T47D (cell line): ENCODE measurements around the gene MCM3.

Experiments
- DNase-seq, 2 experiments: peaks; one replicate each; pipeline versions ENCODE4 v3.0.0 to v3.0.0-alpha.2; 2011 to 2012; ENCODE audit warnings: low read depth in 1 of 2, low spot score in 1 of 2
- JUND ChIP-seq: IDR thresholded peaks from 2 replicates; pipeline ENCODE4 v1.6.1; 2012; ENCODE audit warnings: low read depth
- in situ Hi-C: cut with HindIII; loops from 2 replicates; pipeline ENCODE4 v1.10.0; 2016; ENCODE audit warnings: low sequenced_read_pairs, low pct_unique_long_range_greater_than_20kb

Gene MCM3

GRCh38 chr6:52312461-52312860 is 27.9 kb upstream of the MCM3 start:
- TF ChIP-seq JUND: no peak
- in situ Hi-C loops: no loop called here
- no peak for DNase-seq

GRCh38 chr6:52310932-52311331 is 26.4 kb upstream of the MCM3 start:
- no peak for DNase-seq
- TF ChIP-seq JUND: no peak
- in situ Hi-C loops: no loop called here

GRCh38 chr6:52307900-52308372 is 23.4 kb upstream of the MCM3 start:
- no peak for DNase-seq
- in situ Hi-C loops: no loop called here
- TF ChIP-seq JUND: no peak

GRCh38 chr6:52306972-52307870 is 22.7 kb upstream of the MCM3 start:
- DNase-seq: no peak
- TF ChIP-seq JUND: no peak
- in situ Hi-C loops: no loop called here

GRCh38 chr6:52305948-52306767 is 21.6 kb upstream of the MCM3 start:
- DNase-seq: no peak
- TF ChIP-seq JUND: no peak
- in situ Hi-C loops: no loop called here

GRCh38 chr6:52305411-52305810 is 20.9 kb upstream of the MCM3 start:
- in situ Hi-C loops: no loop called here
- DNase-seq: no peak
- no peak for TF ChIP-seq JUND

GRCh38 chr6:52304983-52305390 is 20.4 kb upstream of the MCM3 start:
- TF ChIP-seq JUND: no peak
- DNase-seq: no peak
- in situ Hi-C loops: no loop called here

- DNase-seq: no peak
- in situ Hi-C loops: no loop called here
- no peak for TF ChIP-seq JUND
Measured at GRCh38 chr6:52303178-52303577, 18.6 kb upstream of the MCM3 start.

- in situ Hi-C loops: no loop called here
- TF ChIP-seq JUND: no peak
- no peak for DNase-seq
Measured at GRCh38 chr6:52301326-52301725, 16.8 kb upstream of the MCM3 start.

- TF ChIP-seq JUND: no peak
- DNase-seq: no peak
- in situ Hi-C loops: no loop called here
Measured at GRCh38 chr6:52300489-52300931, 16.0 kb upstream of the MCM3 start.

- in situ Hi-C loops: no loop called here
- DNase-seq: no peak
- no peak for TF ChIP-seq JUND
Measured at GRCh38 chr6:52299653-52300052, 15.1 kb upstream of the MCM3 start.

GRCh38 chr6:52297433-52297832 is 12.9 kb upstream of the MCM3 start:
- no peak for DNase-seq
- TF ChIP-seq JUND: no peak
- in situ Hi-C loops: no loop called here

GRCh38 chr6:52293067-52293466 is 8.5 kb upstream of the MCM3 start:
- no peak for DNase-seq
- no peak for TF ChIP-seq JUND
- in situ Hi-C loops: no loop called here
